H9 (cell line): ENCODE results near the gene KRTAP10-10. TPM values are rescaled to one million over a fixed set of nuclear protein-coding genes. Genes with fewer than 3 reads are reported as not detected.

Experiments used
- DNase-seq: peaks from one replicate; pipeline ENCODE4 v3.0.0-alpha.2; 2017
- H2AFZ ChIP-seq: one replicate; pipeline ENCODE4 v1.6.1; 2013; ENCODE audit warnings: mild to moderate bottlenecking, low read length, control low read depth, moderate library complexity
- H2AK5ac ChIP-seq: 2 replicates; pipeline ENCODE4 v1.6.1; 2013; ENCODE audit warnings: low read length, control low read depth, mixed read lengths; ENCODE audit not compliant: insufficient read length
- H2BK120ac ChIP-seq: one replicate; pipeline ENCODE4 v1.6.1; 2013; ENCODE audit warnings: low read depth, mild to moderate bottlenecking, low read length, control low read depth, inconsistent platforms; ENCODE audit not compliant: poor library complexity, severe bottlenecking
- H2BK12ac ChIP-seq: 2 replicates; pipeline ENCODE4 v1.6.1; 2013; ENCODE audit warnings: low read length, control low read depth, mixed read lengths, low read depth; ENCODE audit not compliant: insufficient read length
- H2BK15ac ChIP-seq: 2 replicates; pipeline ENCODE4 v1.6.1; 2013; ENCODE audit warnings: low read depth, low read length, control low read depth
- H2BK20ac ChIP-seq: one replicate; pipeline ENCODE4 v1.6.1; 2013; ENCODE audit warnings: low read depth, mild to moderate bottlenecking, low read length, control low read depth, inconsistent platforms; ENCODE audit not compliant: poor library complexity, severe bottlenecking
- H2BK5ac ChIP-seq: 2 replicates; pipeline ENCODE4 v1.6.1; 2013; ENCODE audit warnings: low read length, control low read depth, mixed read lengths; ENCODE audit not compliant: insufficient read length
- H3K14ac ChIP-seq: 2 replicates; pipeline ENCODE4 v1.6.1; 2013; ENCODE audit warnings: low read length, control low read depth; ENCODE audit not compliant: insufficient read depth
- H3K18ac ChIP-seq: 2 replicates; pipeline ENCODE4 v1.6.1; 2013; ENCODE audit warnings: low read depth, mild to moderate bottlenecking, mixed read lengths, low read length, control low read depth; ENCODE audit not compliant: insufficient read length
- H3K23ac ChIP-seq: 2 replicates; pipeline ENCODE4 v1.6.1; 2013; ENCODE audit warnings: low read length, control low read depth, mixed read lengths, low read depth; ENCODE audit not compliant: insufficient read length
- H3K23me2 ChIP-seq: 2 replicates; pipeline ENCODE4 v1.6.1; 2013; ENCODE audit warnings: low read depth, mild to moderate bottlenecking, mixed read lengths, low read length, control low read depth; ENCODE audit not compliant: insufficient read length, poor library complexity, severe bottlenecking
- H3K27ac ChIP-seq: 2 replicates; pipeline ENCODE4 v1.5.1; 2013; ENCODE audit warnings: low read length, control low read depth, mixed read lengths, low read depth; ENCODE audit not compliant: insufficient read length
- H3K27me3 ChIP-seq: 2 replicates; pipeline ENCODE4 v1.6.1; 2013; ENCODE audit warnings: low read length, control low read depth, inconsistent platforms; ENCODE audit not compliant: insufficient read depth
- H3K4ac ChIP-seq: 2 replicates; pipeline ENCODE4 v1.6.1; 2013; ENCODE audit warnings: low read depth, mild to moderate bottlenecking, control low read depth, inconsistent platforms, low read length, moderate library complexity
- H3K4me1 ChIP-seq: 2 replicates; pipeline ENCODE4 v1.6.1; 2013; ENCODE audit warnings: low read length, control low read depth, inconsistent platforms; ENCODE audit not compliant: insufficient read depth
- H3K4me2 ChIP-seq: 2 replicates; pipeline ENCODE4 v1.6.1; 2013; ENCODE audit warnings: low read length, control low read depth, mixed read lengths; ENCODE audit not compliant: insufficient read length, insufficient read depth
- H3K56ac ChIP-seq: 2 replicates; pipeline ENCODE4 v1.6.1; 2013; ENCODE audit warnings: low read depth, mild to moderate bottlenecking, mixed read lengths, low read length, control low read depth; ENCODE audit not compliant: insufficient read length
- H3K79me1 ChIP-seq: 2 replicates; pipeline ENCODE4 v1.6.1; 2013; ENCODE audit warnings: low read depth, mild to moderate bottlenecking, moderate library complexity, low read length, control low read depth, inconsistent platforms; ENCODE audit not compliant: insufficient read depth, poor library complexity, severe bottlenecking
- H3K79me2 ChIP-seq: 2 replicates; pipeline ENCODE4 v1.6.1; 2013; ENCODE audit warnings: low read length, control low read depth, inconsistent platforms; ENCODE audit not compliant: insufficient read depth
- H3K9ac ChIP-seq: 2 replicates; pipeline ENCODE4 v1.6.1; 2013; ENCODE audit warnings: low read length, control low read depth, mixed read lengths; ENCODE audit not compliant: insufficient read length; ENCODE audit errors: extremely low read depth
- H3K9me3 ChIP-seq: one replicate; pipeline ENCODE4 v1.6.1; 2013; ENCODE audit warnings: low read depth, low read length, inconsistent platforms; ENCODE audit not compliant: control insufficient read depth
- H3T11ph ChIP-seq: one replicate; pipeline ENCODE4 v1.6.1; 2013; ENCODE audit warnings: mild to moderate bottlenecking, low read length, control low read depth, inconsistent platforms
- H4K20me1 ChIP-seq: one replicate; pipeline ENCODE4 v1.6.1; 2013; ENCODE audit not compliant: control insufficient read depth, insufficient read length, insufficient read depth
- H4K5ac ChIP-seq: 2 replicates; pipeline ENCODE4 v1.6.1; 2013; ENCODE audit warnings: low read depth, mild to moderate bottlenecking, mixed read lengths, low read length, control low read depth; ENCODE audit not compliant: insufficient read length
- H4K8ac ChIP-seq: replicated peaks from 2 replicates; pipeline ENCODE4 v1.6.1; 2013; ENCODE audit warnings: low read length, control low read depth, mixed read lengths, low read depth; ENCODE audit not compliant: insufficient read length
- H4K91ac ChIP-seq: 2 replicates; pipeline ENCODE4 v1.6.1; 2013; ENCODE audit warnings: low read depth, mild to moderate bottlenecking, moderate library complexity, mixed read lengths, low read length, control low read depth; ENCODE audit not compliant: insufficient read length
- H3K27ac Mint-ChIP-seq, 3 experiments: 2 replicates in 2 of 3; 3 replicates in 1 of 3; pipeline ENCODE4 v1.8.0; 2020 to 2021; ENCODE audit warnings: mixed read lengths in 3 of 3, mild to moderate bottlenecking in 1 of 3, moderate library complexity in 1 of 3
- H3K27me3 Mint-ChIP-seq: 2 replicates; pipeline ENCODE4 v1.8.0; 2021; ENCODE audit warnings: low read depth, mild to moderate bottlenecking, moderate library complexity, mixed read lengths
- H3K36me3 Mint-ChIP-seq, 3 experiments: 2 replicates in 2 of 3; 3 replicates in 1 of 3; pipeline ENCODE4 v1.8.0; 2020 to 2021; ENCODE audit warnings: low read depth in 3 of 3, mixed read lengths in 3 of 3; ENCODE audit not compliant: insufficient read depth in 1 of 3
- H3K4me1 Mint-ChIP-seq, 2 experiments: 2 replicates each; pipeline ENCODE4 v1.8.0; 2020; ENCODE audit warnings: mixed read lengths in 2 of 2
- H3K4me3 Mint-ChIP-seq, 2 experiments: 2 replicates in 1 of 2; 3 replicates in 1 of 2; pipeline ENCODE4 v1.8.0; 2020 to 2021; ENCODE audit warnings: mild to moderate bottlenecking in 2 of 2, mixed read lengths in 2 of 2, moderate library complexity in 1 of 2
- H3K9me3 Mint-ChIP-seq, 2 experiments: 2 replicates in 1 of 2; 3 replicates in 1 of 2; pipeline ENCODE4 v1.8.0; 2020; ENCODE audit warnings: mild to moderate bottlenecking in 2 of 2, mixed read lengths in 2 of 2, moderate library complexity in 1 of 2
- WGBS: extraction: QIAGEN DNeasy Blood & Tissue Kit; methylation state at CpG from one replicate; pipeline ENCODE4 v1.1.7; 2013; ENCODE audit warnings: missing lambda C conversion rate, low lambda C conversion rate, mixed read lengths; ENCODE audit not compliant: insufficient read length; ENCODE audit errors: extremely low coverage; 5-methylcytosine and 5-hydroxymethylcytosine counted together
- total RNA-seq: library from RNA; stranded (reverse); gene quantifications from 2 replicates; pipeline ENCODE4 v1.2.1, GENCODE V29; 2021
- TF ChIP-seq, protein P1 (sequence below): fragments of 200-600 bp; sonication (generic); conservative IDR thresholded peaks from 3 replicates; pipeline ENCODE4 v1.8.0; 2021; ENCODE audit warnings: antibody characterized with exemption, mild to moderate bottlenecking

Gene KRTAP10-10
- total RNA-seq, 1 experiment from 2014 or later, result not detected

DNA sequence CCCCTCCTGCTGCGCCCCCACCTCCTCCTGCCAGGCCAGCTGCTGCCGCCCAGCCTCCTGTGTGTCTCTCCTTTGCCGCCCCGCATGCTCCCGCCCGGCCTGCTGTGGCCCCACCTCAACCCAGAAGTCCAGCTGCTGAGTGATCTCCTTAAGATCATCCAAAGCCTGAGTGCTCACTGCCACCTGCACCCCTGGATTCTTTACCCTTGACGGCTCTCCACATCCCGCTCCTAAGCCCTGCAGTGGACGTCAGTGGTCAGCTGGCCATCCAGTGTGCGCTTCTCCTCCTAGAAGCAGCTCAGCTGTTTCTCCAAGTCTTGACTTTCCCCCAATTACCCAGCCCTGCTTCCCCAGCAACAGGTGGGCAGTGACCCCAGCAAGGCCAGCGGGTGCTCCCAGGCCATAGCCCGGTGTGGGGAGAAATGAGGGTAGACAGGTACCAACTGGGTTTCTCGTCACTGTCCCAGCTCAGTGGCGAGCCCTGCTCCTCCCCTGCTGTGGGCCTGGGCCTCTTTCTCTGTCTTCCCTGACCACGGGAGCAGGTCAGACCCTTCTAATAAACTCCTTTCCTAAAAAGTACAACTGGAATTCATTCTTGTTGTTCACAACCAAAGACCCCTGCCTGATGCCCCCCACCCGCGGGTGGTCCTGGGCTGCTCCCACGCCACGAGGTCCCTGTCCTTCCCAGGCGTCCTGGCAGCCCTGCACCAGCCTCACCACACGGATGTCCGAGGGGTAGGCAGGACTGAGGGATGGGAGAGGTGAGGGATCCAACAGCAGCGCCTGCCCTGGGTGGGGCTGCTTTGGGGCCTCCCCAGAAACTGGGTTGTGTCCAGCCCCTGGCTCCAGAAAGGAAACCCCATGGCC is 35.3 kb upstream of the KRTAP10-10 start:
- no peak overlapping the region for H3K9ac ChIP-seq
- no peaks in the 10 kb centered on the region for H4K20me1 ChIP-seq
- H3K56ac ChIP-seq, result no peak overlapping the region
- no peaks in the 10 kb centered on the region for H3K4me1 ChIP-seq
- Mint-ChIP-seq H3K27ac (peak overlapping the region in 1 of 3 experiments; percentile 82; a peak in 2 of 7 replicates), H3K27me3 (peaks cover 11% of the 10 kb centered on the region), H3K9me3 (peaks cover 0 to 2% of the 10 kb centered on the region in 2 experiments; a peak in 2 of 5 replicates), H3K36me3 (peaks cover 0 to 4% (median 0%) of the 10 kb centered on the region in 3 experiments; a peak in 1 of 7 replicates), H3K4me3 (no peak overlapping the region; a peak in 1 of 5 replicates), H3K4me1 (peaks cover 33 to 37% of the 10 kb centered on the region in 2 experiments)
- H3K4me2 ChIP-seq, result no peak overlapping the region
- H3K14ac ChIP-seq, result no peak overlapping the region; the same call in 1 of the 2 replicates
- no CpG with 5 or more reads among the region's 23 CpGs for WGBS
- no peak overlapping the region for H4K5ac ChIP-seq
- no peak overlapping the region for H2BK15ac ChIP-seq
- H3T11ph ChIP-seq, result no peak overlapping the region
- H2BK20ac ChIP-seq, result no peak overlapping the region
- no peak overlapping the region for H2AK5ac ChIP-seq
- TF ChIP-seq, protein P1, sequence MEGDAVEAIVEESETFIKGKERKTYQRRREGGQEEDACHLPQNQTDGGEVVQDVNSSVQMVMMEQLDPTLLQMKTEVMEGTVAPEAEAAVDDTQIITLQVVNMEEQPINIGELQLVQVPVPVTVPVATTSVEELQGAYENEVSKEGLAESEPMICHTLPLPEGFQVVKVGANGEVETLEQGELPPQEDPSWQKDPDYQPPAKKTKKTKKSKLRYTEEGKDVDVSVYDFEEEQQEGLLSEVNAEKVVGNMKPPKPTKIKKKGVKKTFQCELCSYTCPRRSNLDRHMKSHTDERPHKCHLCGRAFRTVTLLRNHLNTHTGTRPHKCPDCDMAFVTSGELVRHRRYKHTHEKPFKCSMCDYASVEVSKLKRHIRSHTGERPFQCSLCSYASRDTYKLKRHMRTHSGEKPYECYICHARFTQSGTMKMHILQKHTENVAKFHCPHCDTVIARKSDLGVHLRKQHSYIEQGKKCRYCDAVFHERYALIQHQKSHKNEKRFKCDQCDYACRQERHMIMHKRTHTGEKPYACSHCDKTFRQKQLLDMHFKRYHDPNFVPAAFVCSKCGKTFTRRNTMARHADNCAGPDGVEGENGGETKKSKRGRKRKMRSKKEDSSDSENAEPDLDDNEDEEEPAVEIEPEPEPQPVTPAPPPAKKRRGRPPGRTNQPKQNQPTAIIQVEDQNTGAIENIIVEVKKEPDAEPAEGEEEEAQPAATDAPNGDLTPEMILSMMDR, result no peak
- H3K23me2 ChIP-seq, result no peaks in the 10 kb centered on the region
- H3K27me3 ChIP-seq, result no peaks in the 10 kb centered on the region
- no peak for DNase-seq
- H3K18ac ChIP-seq, result peak overlapping the region; percentile 44
- H2AFZ ChIP-seq, result no peak overlapping the region
- no peak overlapping the region for H2BK5ac ChIP-seq
- H4K8ac ChIP-seq, result no peak overlapping the region
- H3K9me3 ChIP-seq, result no peaks in the 10 kb centered on the region
- H2BK120ac ChIP-seq, result no peak overlapping the region
- no peak overlapping the region for H4K91ac ChIP-seq
- H3K27ac ChIP-seq, result no peak overlapping the region
- H3K79me2 ChIP-seq, result no peaks in the 10 kb centered on the region
- no peak overlapping the region for H2BK12ac ChIP-seq
- no peak overlapping the region for H3K4ac ChIP-seq
- no peak overlapping the region for H3K23ac ChIP-seq
- H3K79me1 ChIP-seq, result no peaks in the 10 kb centered on the region
